ENCODE results near the gene NEK1. TPM values are rescaled to one million over a fixed set of nuclear protein-coding genes. Genes with fewer than 3 reads are reported as not detected.

Gene NEK1
- total and polyA plus RNA-seq, 2 of the 8 experiments (the other 6 are each of a cell fraction or from before 2014, with no cell fraction given) = 3.9 to 11.7 TPM

GRCh38 chr4:169567916-169568315 lies 44.5 kb downstream of the NEK1 start:
- Histone ChIP-seq H2BK5ac (ENCODE audit: low read depth, low read length) (no peak overlapping the region), H3K27ac (ENCODE audit: low read depth, low read length) (no peak overlapping the region), H2BK20ac (ENCODE audit: low read length) (no peak overlapping the region), H3K56ac (replicated peaks; ENCODE audit: insufficient read length, low read depth, low read length) (no peak overlapping the region), H3K4me1 (replicated peaks in 1 of 4; ENCODE audit: control insufficient read depth in 3 of 4, insufficient read depth in 4 of 4, low read length in 3 of 4) (no peaks in the 10 kb centered on the region), H3K4me2 (ENCODE audit: insufficient read depth in 1 of 2, low read depth in 2 of 2, low read length in 2 of 2) (no peak overlapping the region), H4K91ac (replicated peaks; ENCODE audit: insufficient read length, low read length) (no peak overlapping the region), H3K18ac (ENCODE audit: extremely low read depth, low read length) (no peak overlapping the region), H2BK12ac (ENCODE audit: low read depth, low read length) (no peak overlapping the region), H4K8ac (ENCODE audit: extremely low read depth, insufficient read depth, low read length) (no peak overlapping the region), H3K27me3 (replicated peaks in 1 of 4; ENCODE audit: control insufficient read depth in 3 of 4, extremely low read depth in 1 of 4, insufficient read depth in 3 of 4, low read length in 3 of 4) (no peaks in the 10 kb centered on the region), H4K20me1 (replicated peaks in 1 of 2; ENCODE audit: control insufficient read depth in 1 of 2, insufficient read depth in 2 of 2, low read length in 2 of 2) (no peaks in the 10 kb centered on the region), H3K14ac (ENCODE audit: insufficient read length) (no peak overlapping the region), H3K23ac (ENCODE audit: insufficient read length) (no peak overlapping the region), H2BK120ac (replicated peaks; ENCODE audit: low read depth, low read length) (no peak overlapping the region), H2BK15ac (ENCODE audit: low read length) (no peak overlapping the region), H3K9me3 (ENCODE audit: insufficient read depth in 2 of 2, low read depth in 1 of 2, low read length in 1 of 2) (no peaks in the 10 kb centered on the region; a peak in 1 of 4 replicates), H3K4me3 (ENCODE audit: extremely low read depth in 1 of 4, insufficient read depth in 2 of 4, low read depth in 3 of 4, low read length in 4 of 4) (no peak overlapping the region), H2AFZ (ENCODE audit: low read length) (no peak overlapping the region), H3K79me2 (ENCODE audit: control insufficient read depth in 1 of 2, insufficient read depth in 2 of 2, low read length in 2 of 2) (no peaks in the 10 kb centered on the region), H2AK5ac (ENCODE audit: low read depth, low read length) (no peak overlapping the region), H3K9ac (replicated peaks in 1 of 4; ENCODE audit: extremely low read depth in 1 of 4, low read depth in 3 of 4, low read length in 3 of 4) (no peak overlapping the region), H4K5ac (ENCODE audit: insufficient read length, low read depth, low read length) (no peak overlapping the region), H3K23me2 (ENCODE audit: low read depth, low read length) (no peaks in the 10 kb centered on the region), H3K36me3 (ENCODE audit: control insufficient read depth in 2 of 4, insufficient read depth in 4 of 4, low read length in 3 of 4) (no peaks in the 10 kb centered on the region; a peak in 1 of 8 replicates), H3K79me1 (ENCODE audit: low read depth, low read length) (no peaks in the 10 kb centered on the region), H3K4ac (replicated peaks; ENCODE audit: insufficient read length, low read depth, low read length) (no peak overlapping the region)
- POLR2A ChIA-PET (ENCODE audit: partially characterized antibody) = no interaction called here
- no peak for FAIRE-seq
- 90% methylated on average over 4 of the region's 4 CpGs; no CpG with 5 or more reads in 1 of the 2 experiments for WGBS, 2 experiments (ENCODE audit: extremely low coverage in 1 of 2, insufficient coverage in 1 of 2, insufficient read length in 1 of 2, insufficient replicate concordance in 2 of 2, low coverage in 1 of 2, low lambda C conversion rate in 2 of 2, missing lambda C conversion rate in 1 of 2)
- no peak for DNase-seq (ENCODE audit: low read depth in 1 of 2, low spot score in 2 of 2)
- CTCF ChIA-PET (ENCODE audit: partially characterized antibody) = no interaction called here
- TF ChIP-seq JUN (IDR thresholded peaks at IDR 0.05; ENCODE audit: low read depth, low read length) (no peak), RNF2 (IDR thresholded peaks at IDR 0.05; ENCODE audit: borderline replicate concordance, low read depth, low read length, missing control alignments, poor library complexity, severe bottlenecking) (no peak)
